Psoas muscle (tissue), 8 donors: ENCODE results near the gene C16orf92. TPM values are rescaled to one million over a fixed set of nuclear protein-coding genes. Genes with fewer than 3 reads are reported as not detected.
"Not testable (repeated sequence)": the region's sequence is repeated elsewhere in the genome, so short reads cannot be mapped to it uniquely, and the experiment has no call there.

ENCODE experiments used
- ATAC-seq, 4 donors: fragments of 200-7000 bp; cut with Tn5 transposase; one replicate each; pipeline ENCODE4 v1.9.1; 2020; ENCODE audit warnings: moderate library complexity in 3 of 4, mild to moderate bottlenecking in 2 of 4
- DNase-seq, 2 donors: peaks; one replicate each; pipeline ENCODE4 v3.0.0-alpha.2; 2020
- H3K27ac ChIP-seq: fragments of 200-600 bp; one replicate; pipeline ENCODE4 v1.8.0; 2022
- H3K27me3 ChIP-seq, 3 donors: fragments of 200-600 bp in 1 of 3; one replicate each; pipeline versions ENCODE4 v1.6.1 to v1.8.0; 2013 to 2022; ENCODE audit warnings: low read length in 2 of 3, mild to moderate bottlenecking in 2 of 3, moderate library complexity in 1 of 3; ENCODE audit not compliant: insufficient read depth in 3 of 3
- H3K36me3 ChIP-seq, 2 donors: fragments of 200-600 bp in 1 of 2; one replicate each; pipeline versions ENCODE4 v1.6.1 to v1.8.0; 2013 to 2022; ENCODE audit warnings: low read depth in 1 of 2, mild to moderate bottlenecking in 1 of 2, moderate library complexity in 1 of 2; ENCODE audit not compliant: insufficient read depth in 1 of 2
- H3K4me1 ChIP-seq: fragments of 200-600 bp; one replicate; pipeline ENCODE4 v1.8.0; 2022
- H3K4me3 ChIP-seq: fragments of 200-600 bp; one replicate; pipeline ENCODE4 v1.8.0; 2022; ENCODE audit warnings: mild to moderate bottlenecking
- H3K9me3 ChIP-seq: fragments of 200-600 bp; one replicate; pipeline ENCODE4 v1.8.0; 2022
- CTCF ChIP-seq: fragments of 200-600 bp; IDR thresholded peaks from one replicate; pipeline ENCODE4 v1.8.0; 2022; ENCODE audit warnings: antibody characterized with exemption
- WGBS, 3 donors: extraction: QIAGEN DNeasy Blood & Tissue Kit; methylation state at CpG; one replicate each; pipeline versions ENCODE4 v1.1.6 to v1.1.7; 2013; 5-methylcytosine and 5-hydroxymethylcytosine counted together
- intact Hi-C, 2 donors: fragments of 100-400 bp; cut with DNase I; formaldehyde crosslinking; loops; one replicate each; pipeline versions ENCODE4 v1.11.0 to v1.14.2; 2022
- polyA plus RNA-seq, 3 donors: library from polyadenylated mRNA; stranded (reverse); fragments of 200-250 nt; gene quantifications; one replicate each; pipeline ENCODE4 v1.2.3, GENCODE V29; 2013
- total RNA-seq, 4 donors: library from RNA; stranded (reverse); fragmentation: NEBNext Ultra II Directional in 2 of 4; extraction: Animal tissue kit (Norgen Biotek cat#: 25700) in 2 of 4; gene quantifications; one replicate each; pipeline versions ENCODE4 v1.2.1 to v1.2.4, GENCODE V29; 2021 to 2023
- donor health status: healthy with polysubstance abuse.
- donor health status: DM: no; HTN: no; CAD: no; lungs with moderate emphysema.
- donor health status: Bipolar disorder and iron deficiency.
- donor health status: healthy.
- donor health status: DM: yes; HTN: yes; CAD: no.
- donor health status: DM: no; HTN: no; CAD: no.
- donor health status: DM: no; HTN: no; CAD: no.
- donor health status: DM: yes; HTN: yes; CAD: no.

Gene C16orf92
- total and polyA plus RNA-seq, 7 donors = not detected

- intact Hi-C loops = no loop called here
- H3K4me3 ChIP-seq = peak within 1 kb of the TSS; percentile 52
- H3K36me3 ChIP-seq = no peaks in the 10 kb centered on the region
- H3K27ac ChIP-seq = no peak within 1 kb of the TSS
- no peak for TF ChIP-seq CTCF
- 1% methylated on average over 49 to 97 of the region's 99 CpGs for WGBS, 3 donors
- DNase-seq (no peak), ATAC-seq (peak in 2 of 4 donors; percentile 10 to 28)
- H3K27me3 ChIP-seq = peaks cover 0 to 45% (median 17%) of the 10 kb centered on the region in 3 donors
- no peaks in the 10 kb centered on the region for H3K4me1 ChIP-seq
- no peaks in the 10 kb centered on the region for H3K9me3 ChIP-seq
Observed at GRCh38 chr16:30010844-30011713, 11.9 kb upstream of the C16orf92 start, which contains the start of gene DOC2A. TSS of gene DOC2A (minus strand) at chr16:30011027. CDS start at chr16:30010222, 805 bp downstream.

GRCh38 chr16:30011714-30012504 lies 11.1 kb upstream of the C16orf92 start:
- peaks cover 0 to 45% (median 17%) of the 10 kb centered on the region in 3 donors for H3K27me3 ChIP-seq

GRCh38 chr16:30012598-30012997 lies 10.4 kb upstream of the C16orf92 start:
- ATAC-seq, H3K36me3 ChIP-seq, H3K4me3 ChIP-seq, H3K9me3 ChIP-seq, H3K4me1 ChIP-seq, intact Hi-C loops, DNase-seq, H3K27ac ChIP-seq: not testable (repeated sequence)
- peaks cover 0 to 45% (median 17%) of the 10 kb centered on the region in 3 donors for H3K27me3 ChIP-seq
- WGBS, 3 donors = 80 to 83% (median 80%) methylated on average over 14 of the region's 14 CpGs

More at GRCh38 chr16:30011714-30012504, 11.1 kb upstream of the C16orf92 start:
- Histone ChIP-seq H3K4me1 (no peaks in the 10 kb centered on the region), H3K9me3 (no peaks in the 10 kb centered on the region), H3K27ac (no peak overlapping the region), H3K36me3 (no peaks in the 10 kb centered on the region), H3K4me3 (peak overlapping the region; percentile 52)
- intact Hi-C loops = no loop called here
- no peak for ATAC-seq
- DNase-seq = no peak
- WGBS, 3 donors = 17 to 21% (median 19%) methylated on average over 27 to 31 of the region's 31 CpGs
- no peak for TF ChIP-seq CTCF

GRCh38 chr16:30015450-30015849 lies 7.5 kb upstream of the C16orf92 start:
- H3K27ac ChIP-seq, H3K9me3 ChIP-seq, H3K4me3 ChIP-seq, DNase-seq, H3K4me1 ChIP-seq, H3K36me3 ChIP-seq, intact Hi-C loops, ATAC-seq: not testable (repeated sequence)
- WGBS, 3 donors = 78 to 90% (median 87%) methylated on average over 7 of the region's 7 CpGs
- peaks cover 0 to 30% (median 12%) of the 10 kb centered on the region in 3 donors for H3K27me3 ChIP-seq

GRCh38 chr16:30016555-30017276 lies 6.3 kb upstream of the C16orf92 start:
- H3K36me3 ChIP-seq = no peaks in the 10 kb centered on the region
- intact Hi-C loops = no loop called here
- no peak for ATAC-seq
- no peak overlapping the region for H3K27ac ChIP-seq
- no peak for TF ChIP-seq CTCF
- H3K27me3 ChIP-seq = peaks cover 0 to 26% (median 5%) of the 10 kb centered on the region in 3 donors
- no peak for DNase-seq
- H3K4me3 ChIP-seq = no peak overlapping the region
- no peaks in the 10 kb centered on the region for H3K4me1 ChIP-seq
- WGBS, 3 donors = 62 to 69% (median 69%) methylated on average over 8 of the region's 8 CpGs
- H3K9me3 ChIP-seq = no peaks in the 10 kb centered on the region
